ENCODE data around the gene NACAD. TPM values are rescaled to one million over a fixed set of nuclear protein-coding genes. Genes with fewer than 3 reads are reported as not detected.

Gene NACAD
- polyA plus RNA-seq, 2 of the 4 experiments (the other 2 are of a cell fraction), result 0.03 to 0.43 TPM

DNA sequence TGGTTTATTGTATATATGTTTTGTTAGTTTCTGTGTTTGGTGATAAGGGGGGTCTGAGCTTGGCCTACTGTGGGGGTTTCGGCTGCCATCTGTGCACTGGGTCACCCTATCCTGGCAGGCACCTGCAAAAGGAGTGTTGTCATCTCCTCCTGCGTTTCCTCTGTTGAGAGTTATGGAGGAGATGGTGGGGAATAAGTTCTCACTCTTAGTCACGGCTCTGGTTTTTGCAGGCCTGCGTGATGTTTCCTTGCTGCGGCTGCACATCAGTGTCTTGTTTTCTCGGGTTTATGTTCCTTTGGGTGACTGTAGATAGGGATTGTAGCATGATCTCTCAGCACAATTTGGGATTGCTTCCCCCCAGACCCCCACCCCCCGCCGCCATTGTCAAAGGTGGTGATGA is 52.0 kb downstream of the NACAD start:
- no peak for DNase-seq (ENCODE audit: low read depth in 1 of 2, low spot score in 1 of 2)

GRCh38 chr7:45036317-45036716 is 52.5 kb downstream of the NACAD start:
- Histone ChIP-seq H3K9me3 (no peaks in the 10 kb centered on the region), H3K4me2 (no peak overlapping the region), H3K4me3 (no peak overlapping the region), H3K27ac (no peak overlapping the region), H3K4me1 (peaks cover 14% of the 10 kb centered on the region; the same call in 1 of the 3 replicates)
- no peak for DNase-seq (ENCODE audit: low read depth in 1 of 2, low spot score in 1 of 2)
- CTCF ChIA-PET, result interaction anchor here (1.1 to 1.5 kb wide), 3 partner anchors 10 to 14 kb away, joined by 3 to 6 read pairs (median 3); no protein-coding TSS in a partner anchor
- ATAC-seq, result no peak
- WGBS (ENCODE audit: missing lambda C conversion rate), result 58% methylated on average over 3 of the region's 3 CpGs
- TF ChIP-seq FOXS1 (CRISPR knock-in tag; IDR thresholded peaks at IDR 0.05) (no peak), CTCF (IDR thresholded peaks at IDR 0.05) (no peak), EHMT2 (IDR thresholded peaks at IDR 0.05; ENCODE audit: low read depth) (no peak)
- FAIRE-seq, result no peak
- POLR2A ChIA-PET, result no interaction called here

More for the DNA sequence above, 52.0 kb downstream of the NACAD start:
- H3K4me1 ChIP-seq, result peaks cover 14% of the 10 kb centered on the region; the same call in 1 of the 3 replicates
- ChIA-PET CTCF (interaction anchor here (0.6 to 1.5 kb wide), 4 partner anchors 9 to 181 kb away, joined by 3 to 6 read pairs (median 3); no protein-coding TSS in a partner anchor), POLR2A (no interaction called here)
- no peak overlapping the region for H3K4me2 ChIP-seq
- TF ChIP-seq, protein P1, sequence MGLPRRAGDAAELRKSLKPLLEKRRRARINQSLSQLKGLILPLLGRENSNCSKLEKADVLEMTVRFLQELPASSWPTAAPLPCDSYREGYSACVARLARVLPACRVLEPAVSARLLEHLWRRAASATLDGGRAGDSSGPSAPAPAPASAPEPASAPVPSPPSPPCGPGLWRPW (IDR thresholded peaks at IDR 0.05), result no peak
- TF ChIP-seq FOSL2 (IDR thresholded peaks at IDR 0.05), result no peak
- TF ChIP-seq FOSL2 (CRISPR knock-in tag; IDR thresholded peaks at IDR 0.05), result no peak
- no peak for TF ChIP-seq HOXB5 (CRISPR knock-in tag; IDR thresholded peaks at IDR 0.05)
- TF ChIP-seq ELK1 (IDR thresholded peaks at IDR 0.05; ENCODE audit: low read depth, low read length), result no peak
- no peak for TF ChIP-seq CBX2 (IDR thresholded peaks at IDR 0.05; ENCODE audit: borderline replicate concordance, low read depth)
- no peak for TF ChIP-seq REST (IDR thresholded peaks at IDR 0.05)
- TF ChIP-seq MAFK (IDR thresholded peaks at IDR 0.05; ENCODE audit: partially characterized antibody), result no peak
- no peak for TF ChIP-seq POLR2AphosphoS2 (conservative IDR thresholded peaks at IDR 0.05; ENCODE audit: low read length)
- TF ChIP-seq KDM5A (IDR thresholded peaks at IDR 0.05), result no peak
- TF ChIP-seq CHD4 (IDR thresholded peaks at IDR 0.05; ENCODE audit: borderline replicate concordance), result no peak
- no peak for TF ChIP-seq ZSCAN20 (CRISPR knock-in tag; IDR thresholded peaks at IDR 0.05)
- TF ChIP-seq, protein P2, sequence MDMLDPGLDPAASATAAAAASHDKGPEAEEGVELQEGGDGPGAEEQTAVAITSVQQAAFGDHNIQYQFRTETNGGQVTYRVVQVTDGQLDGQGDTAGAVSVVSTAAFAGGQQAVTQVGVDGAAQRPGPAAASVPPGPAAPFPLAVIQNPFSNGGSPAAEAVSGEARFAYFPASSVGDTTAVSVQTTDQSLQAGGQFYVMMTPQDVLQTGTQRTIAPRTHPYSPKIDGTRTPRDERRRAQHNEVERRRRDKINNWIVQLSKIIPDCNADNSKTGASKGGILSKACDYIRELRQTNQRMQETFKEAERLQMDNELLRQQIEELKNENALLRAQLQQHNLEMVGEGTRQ (IDR thresholded peaks at IDR 0.05), result no peak
- TF ChIP-seq RAD21 (conservative IDR thresholded peaks at IDR 0.05 in 1 of 2, IDR thresholded peaks at IDR 0.05 in 1 of 2), result no peak
- no peak for TF ChIP-seq FOXS1 (CRISPR knock-in tag; IDR thresholded peaks at IDR 0.05)
- TF ChIP-seq ZNF302 (CRISPR knock-in tag; IDR thresholded peaks at IDR 0.05), result no peak
- no peak for ATAC-seq
- 90% methylated on average over 8 of the region's 8 CpGs for WGBS (ENCODE audit: missing lambda C conversion rate)
- no peak overlapping the region for H3K27ac ChIP-seq
- no peak for FAIRE-seq
- no peaks in the 10 kb centered on the region for H3K9me3 ChIP-seq
- no peak overlapping the region for H3K4me3 ChIP-seq
